AG04449 (cell line): ENCODE results near the gene GALNT16.

ENCODE experiments used
- CTCF ChIA-PET: fragments of 350-600 bp; formaldehyde crosslinking; extraction: SDS; loops from one replicate; lab custom pipeline; 2021; ENCODE audit warnings: antibody characterized with exemption; lab: Yijun Ruan, JAX
- POLR2A ChIA-PET: fragments of 400-600, 350-600 bp; formaldehyde crosslinking; extraction: SDS; loops from one replicate; lab custom pipeline; 2020; ENCODE audit warnings: antibody characterized with exemption, inconsistent platforms; lab: Yijun Ruan, JAX
- DNase-seq: peaks from one replicate; pipeline ENCODE4 v3.0.0-alpha.2; 2010; ENCODE audit warnings: low read depth, low spot score
- H3K4me3 ChIP-seq: 2 replicates; pipeline ENCODE4 v1.5.1; 2011; ENCODE audit warnings: low read depth, mild to moderate bottlenecking, control low read depth, low read length
- TF ChIP-seq, protein P1 (sequence below): IDR thresholded peaks from one replicate; pipeline ENCODE4 v1.5.1; 2011; ENCODE audit warnings: mild to moderate bottlenecking, moderate library complexity, low read length, control low read depth, inconsistent platforms; ENCODE audit not compliant: insufficient read depth; ENCODE audit errors: missing control alignments

The GALNT16 gene

DNA sequence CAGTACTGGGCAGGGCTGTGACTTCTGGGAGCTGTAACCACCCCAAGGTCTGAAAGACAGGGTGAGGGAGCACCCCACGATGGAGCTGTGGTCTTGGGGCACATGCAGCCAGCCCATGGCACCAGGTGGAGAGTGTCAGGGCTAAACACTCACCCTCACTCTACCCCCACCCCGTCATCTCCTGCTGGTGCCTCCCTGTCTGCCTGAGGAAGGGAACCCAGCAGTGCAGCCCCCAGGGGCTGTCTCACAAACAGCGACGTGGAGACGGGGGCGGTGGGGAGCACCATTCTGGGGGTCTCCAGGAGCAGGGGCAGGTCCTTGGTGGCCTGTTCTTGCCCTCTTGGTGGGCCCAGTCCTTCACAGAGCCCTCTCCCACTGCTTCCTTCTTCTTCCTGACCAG, 74.6 kb downstream of the GALNT16 start:
- ChIA-PET CTCF (interaction anchor here (1.0 to 5.8 kb wide), 4 partner anchors 11 to 93 kb away, joined by 3 to 40 read pairs (median 4); no protein-coding TSS in a partner anchor), POLR2A (no interaction called here)
- DNase-seq = no peak
- H3K4me3 ChIP-seq = no peak overlapping the region
- TF ChIP-seq, protein P1, sequence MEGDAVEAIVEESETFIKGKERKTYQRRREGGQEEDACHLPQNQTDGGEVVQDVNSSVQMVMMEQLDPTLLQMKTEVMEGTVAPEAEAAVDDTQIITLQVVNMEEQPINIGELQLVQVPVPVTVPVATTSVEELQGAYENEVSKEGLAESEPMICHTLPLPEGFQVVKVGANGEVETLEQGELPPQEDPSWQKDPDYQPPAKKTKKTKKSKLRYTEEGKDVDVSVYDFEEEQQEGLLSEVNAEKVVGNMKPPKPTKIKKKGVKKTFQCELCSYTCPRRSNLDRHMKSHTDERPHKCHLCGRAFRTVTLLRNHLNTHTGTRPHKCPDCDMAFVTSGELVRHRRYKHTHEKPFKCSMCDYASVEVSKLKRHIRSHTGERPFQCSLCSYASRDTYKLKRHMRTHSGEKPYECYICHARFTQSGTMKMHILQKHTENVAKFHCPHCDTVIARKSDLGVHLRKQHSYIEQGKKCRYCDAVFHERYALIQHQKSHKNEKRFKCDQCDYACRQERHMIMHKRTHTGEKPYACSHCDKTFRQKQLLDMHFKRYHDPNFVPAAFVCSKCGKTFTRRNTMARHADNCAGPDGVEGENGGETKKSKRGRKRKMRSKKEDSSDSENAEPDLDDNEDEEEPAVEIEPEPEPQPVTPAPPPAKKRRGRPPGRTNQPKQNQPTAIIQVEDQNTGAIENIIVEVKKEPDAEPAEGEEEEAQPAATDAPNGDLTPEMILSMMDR = no peak

DNA sequence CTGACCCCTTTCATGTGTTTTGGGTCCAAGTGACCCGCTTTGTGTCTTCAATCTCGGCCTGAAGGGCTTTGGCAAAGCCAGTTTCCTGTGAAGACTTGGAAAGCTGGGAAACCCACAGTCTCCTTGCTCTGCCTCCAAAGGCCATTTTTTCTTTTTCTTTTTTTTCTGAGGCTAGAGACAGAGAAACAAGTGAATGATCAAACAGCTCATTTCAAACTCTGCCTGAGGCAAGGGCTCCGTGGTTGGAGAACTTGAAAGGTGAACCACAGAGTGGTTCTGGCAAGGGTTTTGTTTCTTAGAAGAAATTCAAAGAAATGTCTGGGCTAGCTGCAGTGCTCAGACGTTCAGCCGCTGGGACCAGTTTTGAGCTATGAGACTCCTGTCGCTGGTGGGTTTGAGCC, 75.4 kb downstream of the GALNT16 start:
- CTCF ChIA-PET = interaction anchor here (1.0 to 5.8 kb wide), 5 partner anchors 9 to 93 kb away, joined by 3 to 40 read pairs (median 4); no protein-coding TSS in a partner anchor
- H3K4me3 ChIP-seq = no peak overlapping the region
- POLR2A ChIA-PET = no interaction called here
- DNase-seq = no peak
- TF ChIP-seq, protein P1 = no peak

DNA sequence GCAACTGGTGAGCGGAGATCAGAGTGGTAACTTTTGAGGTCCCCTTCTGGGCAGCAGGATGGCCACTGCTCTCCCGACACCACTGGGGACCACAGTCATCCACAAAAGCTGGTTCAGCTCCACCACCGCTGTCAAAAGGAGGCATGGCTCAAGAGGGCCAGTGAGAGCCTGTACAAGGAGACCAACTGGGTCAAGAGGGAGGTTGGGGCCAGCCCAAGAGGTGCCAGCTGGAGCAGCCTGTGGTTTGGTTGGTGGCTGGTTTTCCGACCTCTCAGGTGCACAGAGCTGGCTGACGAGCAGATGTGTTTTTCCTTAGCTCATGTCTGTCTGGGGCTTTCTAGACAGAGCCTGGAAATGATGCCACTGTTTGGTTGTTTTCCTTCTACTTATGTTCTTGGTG, 78.0 kb downstream of the GALNT16 start:
- ChIA-PET CTCF (no interaction called here), POLR2A (no interaction called here)
- H3K4me3 ChIP-seq = no peak overlapping the region
- TF ChIP-seq, protein P1 = no peak
- no peak for DNase-seq

DNA sequence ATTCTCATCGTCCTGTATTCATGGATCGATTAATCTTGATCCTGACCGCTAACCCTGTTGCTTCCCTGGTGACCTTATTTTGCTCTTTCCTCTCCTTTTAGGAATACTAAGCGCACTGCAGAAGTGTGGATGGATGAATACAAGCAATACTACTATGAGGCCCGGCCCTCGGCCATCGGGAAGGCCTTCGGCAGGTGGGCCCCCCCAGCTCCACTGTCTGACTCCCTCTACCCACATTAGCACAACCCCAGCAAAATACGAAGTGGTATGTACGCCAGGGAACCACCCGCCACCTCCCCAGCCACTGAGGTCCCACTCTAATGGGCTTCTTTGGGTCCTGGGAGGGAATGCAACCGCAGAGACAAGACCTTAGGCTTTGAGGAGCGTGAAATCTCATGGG, 79.5 kb downstream of the GALNT16 start:
- TF ChIP-seq, protein P1 = no peak
- POLR2A ChIA-PET = no interaction called here
- no peak overlapping the region for H3K4me3 ChIP-seq
- DNase-seq = no peak
- CTCF ChIA-PET = no interaction called here

DNA sequence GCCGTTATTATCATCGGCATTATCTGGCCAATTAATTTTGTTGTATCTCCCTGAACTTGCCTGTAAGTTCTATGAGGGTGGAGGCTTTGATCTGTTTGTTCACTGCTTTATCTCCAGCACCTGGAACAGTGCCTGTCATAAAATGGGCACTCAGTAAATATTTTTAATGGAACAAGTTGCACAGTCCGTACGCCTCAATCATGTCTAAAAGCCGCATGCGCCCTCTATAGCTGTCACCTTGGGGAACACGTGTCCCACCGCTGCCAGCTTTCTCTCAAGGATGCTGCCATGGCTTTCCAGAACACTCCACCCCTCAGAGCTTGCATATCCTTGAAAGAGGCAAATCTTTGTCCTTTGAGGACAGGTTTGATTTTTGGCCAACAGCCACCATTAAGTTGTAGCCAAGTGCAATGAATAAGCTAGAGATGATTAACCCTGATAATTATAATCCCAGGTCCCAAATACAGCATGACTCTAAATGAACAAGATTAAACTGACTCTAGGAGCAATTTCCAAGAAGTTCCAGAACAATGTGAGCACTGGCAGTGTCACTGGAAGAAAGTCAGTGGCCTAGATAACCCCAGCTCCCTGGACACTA, 83.1 kb downstream of the GALNT16 start:
- CTCF ChIA-PET = interaction anchor here (1.1 to 8.1 kb wide), 5 partner anchors 8 to 235 kb away, joined by 3 to 86 read pairs (median 4); no protein-coding TSS in a partner anchor
- H3K4me3 ChIP-seq = no peak overlapping the region
- POLR2A ChIA-PET = no interaction called here
- TF ChIP-seq, protein P1 = no peak
- no peak for DNase-seq

DNA sequence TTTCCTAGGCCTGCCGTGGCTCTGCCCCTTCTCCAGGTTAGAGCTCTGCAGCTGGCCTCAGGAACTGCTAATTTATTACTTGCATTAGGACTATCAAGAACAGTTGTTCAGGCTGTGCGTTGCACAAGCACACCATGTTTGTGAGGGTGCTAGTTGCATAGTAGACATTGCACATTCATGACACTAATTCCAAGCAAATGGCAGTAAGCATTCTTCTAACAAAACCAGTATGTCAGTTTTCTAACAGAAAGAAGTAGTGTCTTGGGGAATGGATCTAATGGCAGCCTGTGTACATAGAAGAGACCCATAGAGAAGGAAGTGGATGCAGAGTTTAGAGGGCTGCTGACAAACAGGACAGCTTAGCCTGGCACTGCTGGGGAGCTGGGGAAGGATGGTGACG, 84.2 kb downstream of the GALNT16 start:
- ChIA-PET POLR2A (no interaction called here), CTCF (interaction anchor here (0.8 to 8.1 kb wide), 8 partner anchors 11 to 215 kb away, joined by 3 to 86 read pairs (median 6); no protein-coding TSS in a partner anchor)
- no peak overlapping the region for H3K4me3 ChIP-seq
- no peak for DNase-seq
- TF ChIP-seq, protein P1 = no peak
